ENCODE data around the gene SULT1C2. TPM values are rescaled to one million over a fixed set of nuclear protein-coding genes. Genes with fewer than 3 reads are reported as not detected.

SULT1C2 gene
- 1 to 10 TPM in 1 of 2 donors, not detected in 1; 1.9 TPM for total RNA-seq

DNA sequence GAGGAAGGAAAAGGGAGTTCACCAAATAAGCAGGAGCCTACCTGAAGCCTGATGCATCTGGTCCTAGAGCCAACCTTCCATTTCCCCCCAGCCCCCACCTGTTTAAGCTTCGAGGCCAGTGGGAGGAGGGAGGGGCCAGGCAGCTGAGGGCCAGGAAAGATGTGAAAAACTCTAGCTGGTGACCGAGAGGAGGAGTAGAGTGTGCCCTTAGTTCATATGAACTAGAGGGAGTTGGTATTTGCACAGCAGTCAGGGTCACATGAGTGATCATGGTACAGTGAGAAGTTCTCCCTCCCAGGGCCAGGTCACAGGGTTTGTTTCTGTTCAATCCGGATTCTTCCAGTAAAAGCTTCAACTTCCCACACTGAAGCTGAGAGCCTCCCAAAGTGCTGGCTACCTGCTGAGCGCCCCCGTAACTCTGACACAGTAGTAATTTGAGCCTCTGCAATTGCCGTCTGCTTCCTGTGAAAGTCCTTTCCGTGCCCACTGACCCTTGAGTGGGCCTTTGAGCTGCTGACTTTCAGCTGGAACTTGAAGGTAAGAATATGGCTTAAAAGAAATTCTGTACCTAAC lies at the start of gene SULT1C2:
SULT1C2 (plus strand) TSS at position 362 of the 573 bp plus-strand sequence. CDS start 4,773 bp downstream, outside the sequence.
- no peaks in the 10 kb centered on the region for H3K9me3 ChIP-seq
- no peak for DNase-seq (ENCODE audit: low spot score)
- no peaks in the 10 kb centered on the region for H3K4me1 ChIP-seq
- TF ChIP-seq, protein P1, sequence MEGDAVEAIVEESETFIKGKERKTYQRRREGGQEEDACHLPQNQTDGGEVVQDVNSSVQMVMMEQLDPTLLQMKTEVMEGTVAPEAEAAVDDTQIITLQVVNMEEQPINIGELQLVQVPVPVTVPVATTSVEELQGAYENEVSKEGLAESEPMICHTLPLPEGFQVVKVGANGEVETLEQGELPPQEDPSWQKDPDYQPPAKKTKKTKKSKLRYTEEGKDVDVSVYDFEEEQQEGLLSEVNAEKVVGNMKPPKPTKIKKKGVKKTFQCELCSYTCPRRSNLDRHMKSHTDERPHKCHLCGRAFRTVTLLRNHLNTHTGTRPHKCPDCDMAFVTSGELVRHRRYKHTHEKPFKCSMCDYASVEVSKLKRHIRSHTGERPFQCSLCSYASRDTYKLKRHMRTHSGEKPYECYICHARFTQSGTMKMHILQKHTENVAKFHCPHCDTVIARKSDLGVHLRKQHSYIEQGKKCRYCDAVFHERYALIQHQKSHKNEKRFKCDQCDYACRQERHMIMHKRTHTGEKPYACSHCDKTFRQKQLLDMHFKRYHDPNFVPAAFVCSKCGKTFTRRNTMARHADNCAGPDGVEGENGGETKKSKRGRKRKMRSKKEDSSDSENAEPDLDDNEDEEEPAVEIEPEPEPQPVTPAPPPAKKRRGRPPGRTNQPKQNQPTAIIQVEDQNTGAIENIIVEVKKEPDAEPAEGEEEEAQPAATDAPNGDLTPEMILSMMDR (IDR thresholded peaks at IDR 0.05) = no peak
- H3K27me3 ChIP-seq = no peaks in the 10 kb centered on the region
- no peak within 1 kb of the TSS for H3K4me3 ChIP-seq
- no peaks in the 10 kb centered on the region for H3K36me3 ChIP-seq
- no peak within 1 kb of the TSS for H3K27ac ChIP-seq

DNA sequence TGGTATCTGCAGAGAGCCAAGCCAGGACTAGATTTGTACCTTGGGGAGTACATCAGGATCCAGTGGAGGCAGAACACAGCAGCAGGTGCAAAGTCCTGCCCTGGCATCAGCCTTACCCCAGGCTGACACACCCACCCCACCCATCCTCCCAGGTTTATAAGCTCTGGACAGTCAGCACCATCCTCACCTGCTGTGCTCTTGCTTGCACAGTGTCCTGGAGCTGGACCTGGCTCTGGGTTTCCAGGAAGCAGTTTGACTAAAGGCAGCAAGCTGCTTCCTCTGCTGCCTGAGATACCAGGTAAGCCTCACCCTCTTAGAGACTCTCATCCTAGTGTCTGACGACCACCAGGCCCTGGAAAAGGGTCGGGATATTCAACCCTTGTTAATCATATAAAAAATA lies 48.9 kb upstream of the SULT1C2 start, which contains the start of gene SULT1C3:
SULT1C3 (plus strand) TSS at position 183 of the 400 bp plus-strand sequence. CDS start 7,227 bp downstream, outside the sequence.
- Histone ChIP-seq H3K4me1 (no peaks in the 10 kb centered on the region), H3K9me3 (peaks cover 0 to 13% of the 10 kb centered on the region in 2 donors), H3K36me3 (no peaks in the 10 kb centered on the region), H3K4me3 (no peak within 1 kb of the TSS), H3K27ac (no peak within 1 kb of the TSS), H3K27me3 (no peaks in the 10 kb centered on the region)
- DNase-seq (ENCODE audit: low spot score) = no peak
- TF ChIP-seq, protein P1 (IDR thresholded peaks at IDR 0.05) = no peak

DNA sequence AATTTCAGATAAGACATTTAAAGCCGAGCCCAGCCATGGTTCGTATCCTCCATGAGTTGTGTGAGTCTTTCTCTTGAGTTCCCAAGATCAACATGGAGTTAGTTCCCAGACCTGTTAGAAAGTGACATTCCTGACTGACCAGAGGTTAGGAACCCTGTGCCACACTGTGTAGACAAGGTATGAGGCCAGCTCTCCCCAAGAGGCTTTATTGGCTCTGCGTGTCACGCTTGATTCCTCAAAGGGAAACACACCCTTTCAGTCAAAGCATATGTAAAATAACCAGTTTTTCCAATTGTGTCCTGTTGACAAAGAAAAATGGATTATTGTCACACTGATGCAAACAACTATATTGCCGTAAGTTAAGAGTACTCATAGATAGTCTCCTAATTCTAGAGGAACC lies 47.7 kb upstream of the SULT1C2 start:
- peaks cover 0 to 21% of the 10 kb centered on the region in 2 donors for H3K9me3 ChIP-seq
- DNase-seq (ENCODE audit: low spot score) = no peak
- TF ChIP-seq, protein P1 (IDR thresholded peaks at IDR 0.05) = no peak

DNA sequence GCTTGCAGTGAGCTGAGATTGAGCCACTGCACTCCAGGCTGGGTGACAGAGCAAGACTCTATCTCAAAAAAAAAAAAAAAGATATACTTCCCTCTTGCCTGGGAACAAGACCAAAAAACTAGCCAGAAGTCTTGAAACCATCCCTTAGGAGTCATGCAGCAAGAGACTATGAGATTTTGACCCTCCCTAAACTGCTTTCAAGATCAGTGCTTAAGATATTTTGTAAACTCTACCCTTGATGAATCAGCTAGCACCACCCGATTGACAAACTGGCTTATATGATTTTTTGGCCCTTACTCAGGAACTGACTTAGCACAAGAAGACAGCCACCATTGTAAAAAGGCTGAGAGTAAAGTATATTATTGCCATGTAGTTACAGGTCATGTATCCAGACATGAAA lies 45.1 kb upstream of the SULT1C2 start:
- Histone ChIP-seq H3K4me3 (no peak overlapping the region), H3K4me1 (no peaks in the 10 kb centered on the region), H3K27ac (no peak overlapping the region), H3K27me3 (no peaks in the 10 kb centered on the region), H3K9me3 (peaks cover 0 to 8% of the 10 kb centered on the region in 2 donors), H3K36me3 (no peaks in the 10 kb centered on the region)
- no peak for DNase-seq (ENCODE audit: low spot score)
- TF ChIP-seq, protein P1 (IDR thresholded peaks at IDR 0.05) = no peak

More for the DNA sequence above, 47.7 kb upstream of the SULT1C2 start:
- Histone ChIP-seq H3K4me3 (no peak overlapping the region), H3K36me3 (no peaks in the 10 kb centered on the region), H3K4me1 (no peaks in the 10 kb centered on the region), H3K27me3 (no peaks in the 10 kb centered on the region), H3K27ac (no peak overlapping the region)

DNA sequence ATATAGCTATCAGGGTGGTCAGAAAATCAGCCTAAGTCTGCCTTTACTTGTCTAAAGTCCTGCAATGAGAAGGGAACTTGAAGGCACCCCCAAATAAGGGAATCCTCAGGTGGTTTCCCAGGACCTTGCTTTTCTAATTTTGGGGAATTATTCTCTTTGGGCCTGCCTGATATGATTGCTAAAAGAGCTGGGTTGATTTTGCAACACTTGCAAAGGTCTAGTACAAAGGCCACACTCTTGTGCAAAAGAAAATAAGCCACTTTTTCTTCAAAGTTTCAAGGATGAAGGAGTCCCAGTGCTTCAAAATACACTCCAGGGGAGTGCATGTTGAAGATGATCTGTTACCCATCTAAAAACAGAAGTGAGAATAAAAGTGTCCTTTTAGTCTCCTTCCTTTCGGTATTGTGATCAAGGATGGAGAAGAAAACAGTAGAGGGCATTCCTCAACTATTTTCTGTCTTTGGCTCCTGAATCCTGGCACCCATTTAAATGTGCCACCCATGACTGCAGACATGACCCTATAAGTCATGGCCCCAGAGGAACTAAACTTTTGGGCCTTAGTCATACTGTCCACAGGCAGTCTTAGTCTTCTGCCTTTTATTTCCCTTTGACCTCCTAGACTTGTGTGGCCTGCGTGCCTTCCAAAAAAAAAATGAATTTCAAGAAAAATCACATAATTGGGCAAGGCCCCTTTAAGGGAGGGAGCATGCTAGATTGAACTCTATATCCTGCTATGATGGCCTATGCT lies 43.9 kb upstream of the SULT1C2 start:
- Histone ChIP-seq H3K4me3 (no peak overlapping the region), H3K9me3 (peaks cover 0 to 8% of the 10 kb centered on the region in 2 donors), H3K36me3 (no peaks in the 10 kb centered on the region), H3K27ac (no peak overlapping the region), H3K4me1 (no peaks in the 10 kb centered on the region), H3K27me3 (no peaks in the 10 kb centered on the region)
- TF ChIP-seq, protein P1 (IDR thresholded peaks at IDR 0.05) = no peak
- no peak for DNase-seq (ENCODE audit: low spot score)

All from right atrium auricular region (tissue), 2 donors.